MCF 10A (cell line): Measurements from ENCODE around the gene TMEM47. TPM values are rescaled to one million over a fixed set of nuclear protein-coding genes. Genes with fewer than 3 reads are reported as not detected.

ENCODE experiments used
- Bru-seq: library from RNA; stranded (reverse); fragments of 400-500 nt; gene quantifications from one replicate; lab custom pipeline; 2021; lab: Mats Ljungman, UMichigan
- BruChase-seq, 2 experiments: library from RNA; stranded (reverse); fragments of 400-500 nt; gene quantifications; one replicate each; lab custom pipeline; 2021; lab: Mats Ljungman, UMichigan
- BruUV-seq: library from RNA; stranded (reverse); fragments of 400-500 nt; replicated peaks from 2 replicates; lab custom pipeline; 2021; lab: Mats Ljungman, UMichigan
- CTCF ChIA-PET: fragments of 300-600 bp; sonication (Branson Sonifier 250); formaldehyde crosslinking; extraction: SDS; loops from one replicate; lab custom pipeline; 2021; ENCODE audit warnings: antibody characterized with exemption, inconsistent platforms; lab: Yijun Ruan, JAX
- POLR2A ChIA-PET: fragments of 300-600, 350-650 bp; sonication (Branson Sonifier 250); formaldehyde crosslinking; extraction: SDS; loops from one replicate; lab custom pipeline; 2020; ENCODE audit warnings: antibody characterized with exemption, inconsistent platforms; lab: Yijun Ruan, JAX
- DNase-seq: peaks from one replicate; pipeline ENCODE4 v3.0.0-alpha.2; 2018; ENCODE audit not compliant: unreplicated experiment
- H3K27ac Mint-ChIP-seq: one replicate; pipeline ENCODE4 v1.8.0; 2022; ENCODE audit warnings: mild to moderate bottlenecking, low read depth, mixed read lengths; ENCODE audit not compliant: unreplicated experiment
- H3K27me3 Mint-ChIP-seq: one replicate; pipeline ENCODE4 v1.8.0; 2022; ENCODE audit warnings: mixed read lengths; ENCODE audit not compliant: insufficient read depth, unreplicated experiment
- H3K36me3 Mint-ChIP-seq: one replicate; pipeline ENCODE4 v1.8.0; 2022; ENCODE audit warnings: mild to moderate bottlenecking, moderate library complexity, mixed read lengths; ENCODE audit not compliant: insufficient read depth, unreplicated experiment
- H3K4me1 Mint-ChIP-seq: one replicate; pipeline ENCODE4 v1.8.0; 2022; ENCODE audit warnings: mixed read lengths; ENCODE audit not compliant: insufficient read depth, unreplicated experiment
- H3K4me3 Mint-ChIP-seq: one replicate; pipeline ENCODE4 v1.8.0; 2022; ENCODE audit warnings: mild to moderate bottlenecking, moderate library complexity, mixed read lengths; ENCODE audit not compliant: unreplicated experiment
- H3K9me3 Mint-ChIP-seq: one replicate; pipeline ENCODE4 v1.8.0; 2022; ENCODE audit warnings: mixed read lengths; ENCODE audit not compliant: unreplicated experiment
- CTCF ChIP-seq: fragments of 200-600 bp; IDR thresholded peaks from one replicate; pipeline ENCODE4 v1.8.0; 2022; ENCODE audit warnings: antibody characterized with exemption, mild to moderate bottlenecking; ENCODE audit not compliant: unreplicated experiment
- intact Hi-C: fragments of 100-400 bp; cut with micrococcal nuclease; formaldehyde crosslinking; loops from 2 replicates; pipeline ENCODE4 v1.14.1; 2022
- long read RNA-seq: library from polyadenylated mRNA; stranded (forward); transcript quantifications from one replicate; pipeline ENCODE4 v2.0.0, GENCODE V29; 2022
- total RNA-seq: library from RNA; stranded (reverse); gene quantifications from 2 replicates; pipeline ENCODE4 v1.2.3, GENCODE V29; 2022

TMEM47 gene
- total RNA-seq (1.6 TPM in 2 replicates), Bru-seq, nascent RNA (percentile 39 among the genes with signal in this experiment), BruChase-seq, experiment 1, labeled RNA remaining after a 6-hour chase (percentile 50 among the genes with signal in this experiment), BruChase-seq, experiment 2, labeled RNA remaining after a 2-hour chase (percentile 38 among the genes with signal in this experiment)
- long read RNA-seq, full-length matches to known transcripts = 12 of 12 reads
- long read RNA-seq, partial matches to known transcripts = 0 of 12 reads
- long read RNA-seq, other reads (novel, unspliced or antisense) = 0 of 12 reads

GRCh38 chrX:34656842-34657725, at the start of gene TMEM47:
Gene TMEM47 (minus strand): TSS chrX:34657285. CDS start chrX:34657029, 256 bp downstream.
- TF ChIP-seq CTCF = no peak
- ChIA-PET POLR2A (interaction anchor here (0.5 kb wide), 1 partner anchor 180 kb away, joined by 3 read pairs; no protein-coding TSS in a partner anchor), CTCF (interaction anchor here (0.7 to 0.9 kb wide), 3 partner anchors 229 to 643 kb away, joined by 3 read pairs; no protein-coding TSS in a partner anchor)
- Mint-ChIP-seq H3K4me1 (peaks cover 11% of the 10 kb centered on the region), H3K9me3 (peaks cover 7% of the 10 kb centered on the region), H3K27ac (peak within 1 kb of the TSS; percentile 61), H3K36me3 (no peaks in the 10 kb centered on the region), H3K27me3 (peaks cover 38% of the 10 kb centered on the region), H3K4me3 (peak within 1 kb of the TSS; percentile 83)
- intact Hi-C loops = loop anchor here (10.0 kb wide), 1 partner anchor 228 kb away; no protein-coding TSS in a partner anchor
- no TSS peak for BruUV-seq
- DNase-seq = peak; percentile 73

- no TSS peak for BruUV-seq
- H3K27ac Mint-ChIP-seq = no peak overlapping the region
- H3K4me3 Mint-ChIP-seq = no peak overlapping the region
- no peak for TF ChIP-seq CTCF
- CTCF ChIA-PET = interaction anchor here (0.7 kb wide), 1 partner anchor 32 kb away, joined by 3 read pairs; no protein-coding TSS in a partner anchor
- H3K9me3 Mint-ChIP-seq = peaks cover 17% of the 10 kb centered on the region
- intact Hi-C loops = no loop called here
- DNase-seq = no peak
- no peaks in the 10 kb centered on the region for H3K36me3 Mint-ChIP-seq
- no peaks in the 10 kb centered on the region for H3K4me1 Mint-ChIP-seq
- POLR2A ChIA-PET = no interaction called here
- no peaks in the 10 kb centered on the region for H3K27me3 Mint-ChIP-seq
These were observed 30.0 kb upstream of the TMEM47 start for GRCh38 chrX:34687095-34687494.

GRCh38 chrX:34659575-34659974, 2.5 kb upstream of the TMEM47 start:
- Mint-ChIP-seq H3K27ac (no peak overlapping the region), H3K4me3 (no peak overlapping the region), H3K4me1 (peaks cover 11% of the 10 kb centered on the region), H3K36me3 (no peaks in the 10 kb centered on the region), H3K27me3 (peaks cover 32% of the 10 kb centered on the region), H3K9me3 (peaks cover 7% of the 10 kb centered on the region)
- CTCF ChIA-PET = no interaction called here
- DNase-seq = no peak
- intact Hi-C loops = loop anchor here (10.0 kb wide), 1 partner anchor 225 kb away; no protein-coding TSS in a partner anchor
- no TSS peak for BruUV-seq
- TF ChIP-seq CTCF = no peak
- POLR2A ChIA-PET = no interaction called here
